Hepatocyte (in vitro differentiated cells): ENCODE measurements around the gene MAP3K5. TPM values are rescaled to one million over a fixed set of nuclear protein-coding genes. Genes with fewer than 3 reads are reported as not detected.

Source experiments
- DNase-seq: peaks from one replicate; pipeline ENCODE4 v3.0.0-alpha.2; 2016; ENCODE audit warnings: low spot score
- H2AFZ ChIP-seq: fragments of 200-600 bp; sonication (generic); 2 replicates; pipeline ENCODE4 v1.6.0; 2016; ENCODE audit warnings: antibody characterized with exemption, mild to moderate bottlenecking
- H3K27ac ChIP-seq: fragments of 200-600 bp; sonication (generic); 2 replicates; pipeline ENCODE4 v1.5.1; 2016; ENCODE audit warnings: mild to moderate bottlenecking
- H3K27me3 ChIP-seq: fragments of 200-600 bp; sonication (generic); 2 replicates; pipeline ENCODE4 v1.6.1; 2016
- H3K36me3 ChIP-seq: fragments of 200-600 bp; sonication (generic); replicated peaks from 2 replicates; pipeline ENCODE4 v1.5.1; 2016; ENCODE audit warnings: low read depth; ENCODE audit not compliant: insufficient read depth
- H3K4me1 ChIP-seq: fragments of 200-600 bp; sonication (generic); 2 replicates; pipeline ENCODE4 v1.5.1; 2016; ENCODE audit warnings: mild to moderate bottlenecking, moderate library complexity; ENCODE audit not compliant: insufficient read depth
- H3K4me2 ChIP-seq: fragments of 200-600 bp; sonication (generic); 2 replicates; pipeline ENCODE4 v1.6.0; 2016
- H3K4me3 ChIP-seq: fragments of 200-600 bp; sonication (generic); 2 replicates; pipeline ENCODE4 v1.5.1; 2016; ENCODE audit warnings: mild to moderate bottlenecking
- H3K79me2 ChIP-seq: fragments of 200-600 bp; sonication (generic); 2 replicates; pipeline ENCODE4 v1.6.0; 2017; ENCODE audit warnings: mild to moderate bottlenecking
- H3K9me2 ChIP-seq: fragments of 200-600 bp; sonication (generic); replicated peaks from 2 replicates; pipeline ENCODE4 v1.6.0; 2017; ENCODE audit warnings: mild to moderate bottlenecking; ENCODE audit not compliant: insufficient read depth
- H3K9me3 ChIP-seq: fragments of 200-600 bp; sonication (generic); 2 replicates; pipeline ENCODE4 v1.5.1; 2016; ENCODE audit warnings: low read depth, mild to moderate bottlenecking
- H4K20me1 ChIP-seq: fragments of 200-600 bp; sonication (generic); 2 replicates; pipeline ENCODE4 v1.6.0; 2016; ENCODE audit warnings: mild to moderate bottlenecking; ENCODE audit not compliant: insufficient read depth, poor library complexity, severe bottlenecking
- CTCF ChIP-seq: fragments of 200-600 bp; sonication (generic); IDR thresholded peaks from 2 replicates; pipeline ENCODE4 v1.5.1; 2016; ENCODE audit warnings: antibody characterized with exemption, mild to moderate bottlenecking; ENCODE audit not compliant: poor library complexity
- EZH2 ChIP-seq: fragments of 200-600 bp; sonication (generic); IDR thresholded peaks from 2 replicates; pipeline ENCODE4 v1.6.1; 2016; ENCODE audit warnings: antibody characterized with exemption, mild to moderate bottlenecking, borderline replicate concordance
- EZH2phosphoT487 ChIP-seq: fragments of 200-600 bp; sonication (generic); IDR thresholded peaks from one replicate; pipeline ENCODE4 v1.6.1; 2018; ENCODE audit warnings: antibody characterized with exemption, mild to moderate bottlenecking, low read depth, moderate library complexity; ENCODE audit not compliant: unreplicated experiment, severe bottlenecking
- WGBS: methylation state at CpG from one replicate; pipeline ENCODE4 v1.1.6; 2016; ENCODE audit warnings: low lambda C conversion rate; ENCODE audit errors: missing lambda C conversion rate; 5-methylcytosine and 5-hydroxymethylcytosine counted together
- polyA plus RNA-seq: library from polyadenylated mRNA; unstranded; fragments of >200 nt; fragmentation: Nextera tagmentation; extraction: Ambion mirVana; gene quantifications from 2 replicates; pipeline ENCODE4 v1.2.1, GENCODE V29; 2016
- total RNA-seq: library from RNA; depleted of rRNA; stranded (reverse); fragments of >200 nt; gene quantifications from 2 replicates; pipeline ENCODE4 v1.2.3, GENCODE V29; 2014

The MAP3K5 gene
- total and polyA plus RNA-seq, 2 experiments from 2014 or later: 2.2 to 5.9 TPM

DNA sequence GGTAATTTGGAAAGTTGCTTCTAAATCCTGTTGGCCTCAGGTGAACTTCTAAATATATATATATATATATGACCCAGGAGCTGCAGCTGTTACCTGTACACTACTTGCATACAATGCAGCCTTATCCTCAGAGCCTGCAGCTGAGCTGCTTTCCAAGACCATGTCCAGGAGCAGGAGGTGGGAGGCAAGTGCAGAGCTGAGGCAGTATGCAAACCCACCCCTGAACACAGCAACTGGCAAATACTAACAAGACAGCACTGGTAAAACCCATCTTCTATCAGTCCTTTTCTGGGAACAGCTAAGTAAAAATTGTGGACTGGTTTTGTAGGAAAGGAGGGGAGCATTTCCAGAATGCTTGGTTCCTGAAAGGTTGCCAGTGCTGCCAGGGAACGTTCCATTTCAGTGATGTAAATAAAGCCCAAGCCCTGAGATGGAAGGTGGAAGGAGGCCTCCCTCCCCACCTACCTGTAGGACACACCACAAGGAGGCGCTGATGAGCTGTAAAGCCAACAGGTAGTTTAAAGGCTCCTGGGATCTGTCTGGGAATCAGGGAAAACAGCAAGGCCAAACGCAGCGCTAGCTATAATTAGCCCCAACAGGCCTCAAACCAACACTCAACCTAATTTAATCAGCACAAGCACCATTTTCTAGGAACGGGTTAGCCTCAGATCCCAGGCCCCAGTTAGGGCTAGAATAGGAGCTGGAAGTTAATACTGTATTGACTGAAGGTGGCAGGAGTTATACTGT, 148.3 kb downstream of the MAP3K5 start:
- no peaks in the 10 kb centered on the region for H3K4me1 ChIP-seq
- H3K9me3 ChIP-seq: no peaks in the 10 kb centered on the region
- 7% methylated on average over 5 of the region's 5 CpGs for WGBS
- no peaks in the 10 kb centered on the region for H4K20me1 ChIP-seq
- H3K9me2 ChIP-seq: no peaks in the 10 kb centered on the region
- no peaks in the 10 kb centered on the region for H3K36me3 ChIP-seq
- TF ChIP-seq CTCF (peak; percentile 83), EZH2phosphoT487 (no peak)
- no peak overlapping the region for H2AFZ ChIP-seq
- no peak overlapping the region for H3K4me3 ChIP-seq
- no peaks in the 10 kb centered on the region for H3K79me2 ChIP-seq
- H3K4me2 ChIP-seq: no peak overlapping the region
- peak; percentile 91 for DNase-seq
- H3K27ac ChIP-seq: no peak overlapping the region
- H3K27me3 ChIP-seq: no peaks in the 10 kb centered on the region

- Histone ChIP-seq H3K9me2 (no peaks in the 10 kb centered on the region), H3K9me3 (no peaks in the 10 kb centered on the region), H3K79me2 (no peaks in the 10 kb centered on the region), H3K4me1 (no peaks in the 10 kb centered on the region), H4K20me1 (no peaks in the 10 kb centered on the region), H3K4me2 (no peak overlapping the region), H2AFZ (no peak overlapping the region), H3K27ac (no peak overlapping the region), H3K36me3 (no peaks in the 10 kb centered on the region), H3K4me3 (no peak overlapping the region), H3K27me3 (no peaks in the 10 kb centered on the region)
- no peak for DNase-seq
- 100% methylated on average over 3 of the region's 3 CpGs for WGBS
- TF ChIP-seq EZH2phosphoT487: no peak
- no peak for TF ChIP-seq CTCF
- no peak for TF ChIP-seq EZH2
Observed at GRCh38 chr6:136641873-136642465, 150.3 kb downstream of the MAP3K5 start.

DNA sequence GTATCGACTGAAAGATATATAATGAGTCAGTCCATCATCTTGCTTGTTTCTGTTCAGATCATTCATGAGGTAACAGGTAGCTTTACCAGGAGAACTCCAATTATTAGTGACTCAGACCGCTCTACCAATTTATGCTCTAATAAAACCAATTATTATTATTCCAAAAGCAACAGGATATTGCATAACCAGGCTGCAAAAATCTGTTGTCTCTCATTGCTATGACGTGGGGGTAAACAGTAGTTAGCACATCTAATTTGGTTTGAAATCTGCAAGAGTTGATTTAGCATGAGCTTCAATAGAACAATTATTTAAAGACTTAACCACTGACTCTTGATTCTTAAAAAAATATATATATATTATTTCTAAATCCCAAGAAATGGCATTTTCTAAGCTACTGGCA, 151.1 kb downstream of the MAP3K5 start:
- WGBS: 94% methylated on average over 3 of the region's 3 CpGs
- TF ChIP-seq EZH2 (no peak), EZH2phosphoT487 (no peak), CTCF (no peak)

More for the DNA sequence above, 151.1 kb downstream of the MAP3K5 start:
- Histone ChIP-seq H3K27me3 (no peaks in the 10 kb centered on the region), H3K9me2 (no peaks in the 10 kb centered on the region), H3K9me3 (no peaks in the 10 kb centered on the region), H3K27ac (no peak overlapping the region), H3K4me2 (no peak overlapping the region), H3K79me2 (no peaks in the 10 kb centered on the region), H2AFZ (no peak overlapping the region), H4K20me1 (no peaks in the 10 kb centered on the region), H3K4me1 (no peaks in the 10 kb centered on the region), H3K36me3 (no peaks in the 10 kb centered on the region), H3K4me3 (no peak overlapping the region)
- DNase-seq: no peak
